SK-N-SH treated with all-trans-retinoic acid at 6 μM for 48 hours (cell line): ENCODE measurements around the gene GPATCH2L.

Experiments
- ATAC-seq: fragments of 200-7000 bp; cut with Tn5 transposase; 3 replicates; pipeline ENCODE4 v1.9.1; 2020; ENCODE audit warnings: mild to moderate bottlenecking, moderate library complexity
- ARNTL ChIP-seq: fragments of 450-650 bp; formaldehyde crosslinking; IDR thresholded peaks from 2 replicates; pipeline ENCODE4 v1.5.0; 2020; ENCODE audit warnings: low read depth, mild to moderate bottlenecking, moderate library complexity, borderline replicate concordance
- BACH2 ChIP-seq: fragments of 250-450 bp; sonication (Bioruptor Pico); IDR thresholded peaks from 2 replicates; pipeline ENCODE4 v1.9.0; 2021; ENCODE audit warnings: mild to moderate bottlenecking, borderline replicate concordance
- CREB5 ChIP-seq: fragments of 250-450 bp; sonication (Bioruptor Pico); IDR thresholded peaks from 2 replicates; pipeline ENCODE4 v1.5.1; 2020; ENCODE audit warnings: low read depth, mild to moderate bottlenecking, moderate library complexity
- CSDC2 ChIP-seq: fragments of 250-450 bp; sonication (Bioruptor Pico); IDR thresholded peaks from 2 replicates; pipeline ENCODE4 v1.5.0; 2020; ENCODE audit warnings: mild to moderate bottlenecking, moderate library complexity
- ESRRG ChIP-seq: fragments of 250-450 bp; sonication (Bioruptor Pico); IDR thresholded peaks from 2 replicates; pipeline ENCODE4 v1.6.1; 2021; ENCODE audit warnings: mild to moderate bottlenecking
- GLIS3 ChIP-seq: fragments of 250-450 bp; sonication (Bioruptor Pico); IDR thresholded peaks from 2 replicates; pipeline ENCODE4 v1.5.0; 2020; ENCODE audit warnings: mild to moderate bottlenecking, moderate library complexity
- ISL1 ChIP-seq: fragments of 250-450 bp; sonication (Bioruptor Pico); IDR thresholded peaks from 2 replicates; pipeline ENCODE4 v2.1.2; 2022; ENCODE audit warnings: mild to moderate bottlenecking, moderate library complexity
- OSR1 ChIP-seq: fragments of 250-450 bp; sonication (Bioruptor Pico); IDR thresholded peaks from 2 replicates; pipeline ENCODE4 v1.8.0; 2022; ENCODE audit warnings: moderate library complexity, mild to moderate bottlenecking, inconsistent platforms
- PATZ1 ChIP-seq: fragments of 250-450 bp; sonication (Bioruptor Pico); IDR thresholded peaks from 2 replicates; pipeline ENCODE4 v1.8.0; 2020; ENCODE audit warnings: mild to moderate bottlenecking, moderate library complexity, borderline replicate concordance
- PPARA ChIP-seq: fragments of 250-450 bp; sonication (Bioruptor Pico); IDR thresholded peaks from 2 replicates; pipeline ENCODE4 v1.5.0; 2020; ENCODE audit warnings: mild to moderate bottlenecking, borderline replicate concordance
- RARB ChIP-seq: fragments of 250-450 bp; sonication (Bioruptor Pico); IDR thresholded peaks from 2 replicates; pipeline ENCODE4 v1.8.0; 2021; ENCODE audit warnings: mild to moderate bottlenecking, moderate library complexity
- TCF4 ChIP-seq: fragments of 250-450 bp; sonication (Bioruptor Pico); IDR thresholded peaks from 2 replicates; pipeline ENCODE4 v1.8.0; 2021; ENCODE audit warnings: mild to moderate bottlenecking, moderate library complexity, borderline replicate concordance
- TOX ChIP-seq: fragments of 250-450 bp; sonication (Bioruptor Pico); IDR thresholded peaks from 2 replicates; pipeline ENCODE4 v1.8.0; 2021; ENCODE audit warnings: mild to moderate bottlenecking, moderate library complexity, borderline replicate concordance
- TSHZ2 ChIP-seq: fragments of 250-450 bp; sonication (Bioruptor Pico); IDR thresholded peaks from 2 replicates; pipeline ENCODE4 v1.5.0; 2020; ENCODE audit warnings: mild to moderate bottlenecking, moderate library complexity
- ZC3H10 ChIP-seq: fragments of 250-450 bp; sonication (Bioruptor Pico); IDR thresholded peaks from 2 replicates; pipeline ENCODE4 v1.5.1; 2021; ENCODE audit warnings: mild to moderate bottlenecking, moderate library complexity
- ZFP3 ChIP-seq: fragments of 250-450 bp; sonication (Bioruptor Pico); IDR thresholded peaks from 2 replicates; pipeline ENCODE4 v1.5.0; 2020; ENCODE audit warnings: mild to moderate bottlenecking, moderate library complexity
- ZFP30 ChIP-seq: fragments of 450-650 bp; formaldehyde crosslinking; IDR thresholded peaks from 2 replicates; pipeline ENCODE4 v1.5.0; 2022; ENCODE audit warnings: mild to moderate bottlenecking, moderate library complexity
- ZNF70 ChIP-seq: fragments of 450-650 bp; formaldehyde crosslinking; IDR thresholded peaks from 2 replicates; pipeline ENCODE4 v1.5.0; 2020; ENCODE audit warnings: mild to moderate bottlenecking, moderate library complexity
- ZNF8 ChIP-seq: fragments of 450-650 bp; formaldehyde crosslinking; IDR thresholded peaks from 2 replicates; pipeline ENCODE4 v1.5.0; 2020; ENCODE audit warnings: mild to moderate bottlenecking, moderate library complexity
- TF ChIP-seq, protein P1 (sequence below): fragments of 250-450 bp; sonication (Bioruptor Pico); IDR thresholded peaks from 2 replicates; pipeline ENCODE4 v1.8.0; 2021; ENCODE audit warnings: low read depth, mild to moderate bottlenecking, moderate library complexity, borderline replicate concordance
- TF ChIP-seq, protein P2 (sequence below): fragments of 250-450 bp; sonication (Bioruptor Pico); IDR thresholded peaks from 2 replicates; pipeline ENCODE4 v1.5.1; 2021; ENCODE audit warnings: mild to moderate bottlenecking, moderate library complexity

GPATCH2L gene

DNA sequence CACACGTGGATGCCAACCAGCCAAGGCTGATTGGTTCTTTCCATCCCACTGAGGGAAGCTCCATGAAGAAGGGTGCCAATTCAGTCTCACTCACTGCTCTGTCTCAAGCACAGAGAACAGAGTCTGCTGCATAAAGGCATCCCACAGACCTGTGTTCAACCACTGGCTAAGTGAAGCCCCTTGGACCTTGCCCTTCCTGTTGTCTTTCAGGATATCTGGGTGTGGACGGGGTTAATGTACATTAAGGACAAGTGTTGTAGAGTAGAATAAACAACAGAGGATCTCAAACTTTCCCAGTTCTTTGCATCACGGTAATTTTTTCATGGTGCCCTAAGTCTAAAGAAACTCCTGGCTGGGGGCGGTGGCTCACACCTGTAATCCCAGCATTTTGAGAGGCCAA lies 33.1 kb upstream of the GPATCH2L start:
- ATAC-seq: no peak
- no peak for TF ChIP-seq GLIS3 (CRISPR knock-in tag)
- TF ChIP-seq RARB (CRISPR knock-in tag): no peak
- TF ChIP-seq, all 23 proteins: peak for 0

- TF ChIP-seq OSR1 (CRISPR knock-in tag): no peak
- no peak for TF ChIP-seq GLIS3 (CRISPR knock-in tag)
- no peak for TF ChIP-seq ZNF70 (CRISPR knock-in tag)
- no peak for TF ChIP-seq RARB (CRISPR knock-in tag)
- no peak for TF ChIP-seq CSDC2 (CRISPR knock-in tag)
- TF ChIP-seq ISL1 (CRISPR knock-in tag): no peak
- TF ChIP-seq ZC3H10: no peak
- no peak for TF ChIP-seq TCF4 (CRISPR knock-in tag)
- TF ChIP-seq PATZ1 (CRISPR knock-in tag): no peak
- TF ChIP-seq TOX (CRISPR knock-in tag): no peak
- TF ChIP-seq TSHZ2 (CRISPR knock-in tag): no peak
- no peak for TF ChIP-seq CREB5 (CRISPR knock-in tag)
- TF ChIP-seq ZFP3 (CRISPR knock-in tag): no peak
- no peak for TF ChIP-seq ZFP30 (CRISPR knock-in tag)
- TF ChIP-seq, protein P1, sequence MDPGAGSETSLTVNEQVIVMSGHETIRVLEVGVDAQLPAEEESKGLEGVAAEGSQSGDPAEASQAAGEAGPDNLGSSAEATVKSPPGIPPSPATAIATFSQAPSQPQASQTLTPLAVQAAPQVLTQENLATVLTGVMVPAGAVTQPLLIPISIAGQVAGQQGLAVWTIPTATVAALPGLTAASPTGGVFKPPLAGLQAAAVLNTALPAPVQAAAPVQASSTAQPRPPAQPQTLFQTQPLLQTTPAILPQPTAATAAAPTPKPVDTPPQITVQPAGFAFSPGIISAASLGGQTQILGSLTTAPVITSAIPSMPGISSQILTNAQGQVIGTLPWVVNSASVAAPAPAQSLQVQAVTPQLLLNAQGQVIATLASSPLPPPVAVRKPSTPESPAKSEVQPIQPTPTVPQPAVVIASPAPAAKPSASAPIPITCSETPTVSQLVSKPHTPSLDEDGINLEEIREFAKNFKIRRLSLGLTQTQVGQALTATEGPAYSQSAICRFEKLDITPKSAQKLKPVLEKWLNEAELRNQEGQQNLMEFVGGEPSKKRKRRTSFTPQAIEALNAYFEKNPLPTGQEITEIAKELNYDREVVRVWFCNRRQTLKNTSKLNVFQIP: no peak
- no peak for TF ChIP-seq ARNTL (CRISPR knock-in tag)
- TF ChIP-seq, protein P2, sequence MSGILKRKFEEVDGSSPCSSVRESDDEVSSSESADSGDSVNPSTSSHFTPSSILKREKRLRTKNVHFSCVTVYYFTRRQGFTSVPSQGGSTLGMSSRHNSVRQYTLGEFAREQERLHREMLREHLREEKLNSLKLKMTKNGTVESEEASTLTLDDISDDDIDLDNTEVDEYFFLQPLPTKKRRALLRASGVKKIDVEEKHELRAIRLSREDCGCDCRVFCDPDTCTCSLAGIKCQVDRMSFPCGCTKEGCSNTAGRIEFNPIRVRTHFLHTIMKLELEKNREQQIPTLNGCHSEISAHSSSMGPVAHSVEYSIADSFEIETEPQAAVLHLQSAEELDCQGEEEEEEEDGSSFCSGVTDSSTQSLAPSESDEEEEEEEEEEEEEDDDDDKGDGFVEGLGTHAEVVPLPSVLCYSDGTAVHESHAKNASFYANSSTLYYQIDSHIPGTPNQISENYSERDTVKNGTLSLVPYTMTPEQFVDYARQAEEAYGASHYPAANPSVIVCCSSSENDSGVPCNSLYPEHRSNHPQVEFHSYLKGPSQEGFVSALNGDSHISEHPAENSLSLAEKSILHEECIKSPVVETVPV (CRISPR knock-in tag): no peak
- no peak for TF ChIP-seq PPARA (CRISPR knock-in tag)
- TF ChIP-seq ZNF8 (CRISPR knock-in tag): no peak
- TF ChIP-seq ESRRG (CRISPR knock-in tag): no peak
- no peak for ATAC-seq
These were observed 30.5 kb upstream of the GPATCH2L start for GRCh38 chr14:76121089-76121748.

DNA sequence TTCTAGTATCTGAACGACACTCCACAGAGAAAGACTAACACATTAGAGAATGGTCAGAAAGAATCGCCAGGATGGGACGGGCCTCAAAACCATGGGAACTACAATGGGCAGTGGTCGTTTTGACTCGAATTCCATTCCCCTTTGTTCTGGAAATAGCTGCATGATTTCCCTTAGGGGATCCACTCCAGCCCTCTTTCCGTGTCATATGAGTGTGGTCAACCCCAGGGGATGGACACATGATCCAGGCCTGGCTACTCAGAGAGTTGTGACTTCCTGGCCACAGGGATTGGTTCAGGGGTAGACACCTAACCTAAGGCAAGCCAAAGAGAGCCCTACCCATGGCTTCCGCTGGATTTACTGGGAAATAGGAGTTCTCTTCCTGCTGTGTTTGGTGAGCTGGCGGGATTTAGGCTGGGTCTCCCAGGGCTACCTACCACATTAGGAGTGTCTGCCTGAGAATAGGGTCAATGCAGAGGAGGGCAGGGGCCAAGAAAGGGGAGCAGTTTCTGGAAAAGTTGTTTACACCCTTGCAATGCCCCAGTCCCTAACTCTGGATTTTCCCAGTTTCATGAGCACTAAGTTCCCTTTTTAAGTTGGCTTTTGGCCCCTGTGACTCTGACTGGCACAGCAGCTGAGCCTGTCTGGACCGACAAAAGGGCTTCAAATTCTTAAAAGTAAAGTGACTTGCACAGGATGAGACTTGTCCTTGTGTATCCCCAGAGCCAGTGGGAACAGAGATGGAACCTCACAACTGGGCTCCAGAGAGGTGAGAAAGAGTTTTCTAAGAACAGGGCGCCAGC lies 28.1 kb upstream of the GPATCH2L start:
- TF ChIP-seq ESRRG (CRISPR knock-in tag) (no peak), ZNF70 (CRISPR knock-in tag) (no peak), TCF4 (CRISPR knock-in tag) (no peak), TOX (CRISPR knock-in tag) (no peak), RARB (CRISPR knock-in tag) (no peak), BACH2 (CRISPR knock-in tag) (no peak), ISL1 (CRISPR knock-in tag) (no peak), ARNTL (CRISPR knock-in tag) (no peak), GLIS3 (CRISPR knock-in tag) (no peak), ZFP30 (CRISPR knock-in tag) (no peak), ZC3H10 (no peak)
- TF ChIP-seq, protein P1: no peak
- ATAC-seq: no peak
